Mucosa of descending colon (tissue), 3 donors: ENCODE results near the gene ELOVL1. TPM values are rescaled to one million over a fixed set of nuclear protein-coding genes. Genes with fewer than 3 reads are reported as not detected.
A peak's percentile ranks its signal among the peaks of the same experiment; 100 is the strongest.
"Not testable (repeated sequence)": the region's sequence is repeated elsewhere in the genome, so short reads cannot be mapped to it uniquely, and the experiment has no call there.

Source experiments
- ATAC-seq: fragments of 200-7000 bp; cut with Tn5 transposase; one replicate; pipeline ENCODE4 v1.9.1; 2020; ENCODE audit warnings: mild to moderate bottlenecking, moderate library complexity
- DNase-seq, 3 donors: peaks; one replicate each; pipeline ENCODE4 v3.0.0-alpha.2; 2020
- H3K36me3 ChIP-seq: fragments of 200-600 bp; one replicate; pipeline ENCODE4 v1.8.0; 2021; ENCODE audit warnings: low read depth, mild to moderate bottlenecking
- H3K4me1 ChIP-seq: fragments of 200-600 bp; one replicate; pipeline ENCODE4 v1.8.0; 2021; ENCODE audit warnings: low read depth, mild to moderate bottlenecking
- H3K4me3 ChIP-seq: fragments of 200-600 bp; one replicate; pipeline ENCODE4 v1.8.0; 2021; ENCODE audit warnings: mild to moderate bottlenecking
- H3K9me3 ChIP-seq: fragments of 200-600 bp; one replicate; pipeline ENCODE4 v1.8.0; 2021; ENCODE audit warnings: mild to moderate bottlenecking
- intact Hi-C, 2 donors: fragments of 100-400 bp; cut with DNase I in 1 of 2; cut with micrococcal nuclease in 1 of 2; formaldehyde crosslinking; loops; one replicate each; pipeline versions ENCODE4 v1.11.0 to v1.11.1; 2022; cut with DNase I, micrococcal nuclease
- total RNA-seq, 3 donors: library from RNA; stranded (reverse); fragmentation: NEBNext Ultra II Directional in 2 of 3; extraction: Animal tissue kit (Norgen Biotek cat#: 25700) in 2 of 3; gene quantifications; one replicate each; pipeline versions ENCODE4 v1.2.1 to v1.2.4, GENCODE V29; 2021 to 2023
- TF ChIP-seq, protein P1 (sequence below): fragments of 200-600 bp; IDR thresholded peaks from one replicate; pipeline ENCODE4 v1.8.0; 2022; ENCODE audit warnings: antibody characterized with exemption, mild to moderate bottlenecking
- donor health status: DM: no; HTN: no; CAD: no; lungs with moderate emphysema.
- donor health status: DM: no; HTN: no; CAD: no.
- donor health status: DM: no; HTN: yes; CAD: no.

ELOVL1 gene
- total RNA-seq, 3 donors from 2014 or later: 80.0 to 171 (median 104) TPM

DNA sequence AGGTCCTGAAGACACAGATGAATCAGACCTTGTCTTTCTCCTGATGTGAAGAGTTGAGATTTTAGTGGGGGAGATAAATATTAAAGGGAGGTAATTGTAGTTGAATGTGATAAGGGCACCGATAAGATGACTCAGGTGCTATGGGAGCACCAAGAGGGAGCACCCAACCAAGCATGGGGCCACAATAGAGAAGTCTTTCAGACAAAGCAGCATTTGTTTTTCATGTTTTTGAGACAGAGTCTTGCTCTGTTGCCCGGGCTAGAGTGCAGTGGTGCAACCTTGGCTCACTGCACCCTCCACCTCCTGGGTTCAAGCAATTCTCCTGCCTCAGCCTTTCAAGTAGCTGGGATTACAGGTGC is 38.0 kb upstream of the ELOVL1 start:
- peak in 1 of 3 donors; percentile 13 for DNase-seq
- Histone ChIP-seq H3K4me3 (no peak overlapping the region), H3K36me3 (peaks cover 8% of the 10 kb centered on the region), H3K4me1 (peaks cover 9% of the 10 kb centered on the region), H3K9me3 (no peaks in the 10 kb centered on the region)
- ATAC-seq: peak; percentile 25
- intact Hi-C loops: no loop called here
- TF ChIP-seq, protein P1, sequence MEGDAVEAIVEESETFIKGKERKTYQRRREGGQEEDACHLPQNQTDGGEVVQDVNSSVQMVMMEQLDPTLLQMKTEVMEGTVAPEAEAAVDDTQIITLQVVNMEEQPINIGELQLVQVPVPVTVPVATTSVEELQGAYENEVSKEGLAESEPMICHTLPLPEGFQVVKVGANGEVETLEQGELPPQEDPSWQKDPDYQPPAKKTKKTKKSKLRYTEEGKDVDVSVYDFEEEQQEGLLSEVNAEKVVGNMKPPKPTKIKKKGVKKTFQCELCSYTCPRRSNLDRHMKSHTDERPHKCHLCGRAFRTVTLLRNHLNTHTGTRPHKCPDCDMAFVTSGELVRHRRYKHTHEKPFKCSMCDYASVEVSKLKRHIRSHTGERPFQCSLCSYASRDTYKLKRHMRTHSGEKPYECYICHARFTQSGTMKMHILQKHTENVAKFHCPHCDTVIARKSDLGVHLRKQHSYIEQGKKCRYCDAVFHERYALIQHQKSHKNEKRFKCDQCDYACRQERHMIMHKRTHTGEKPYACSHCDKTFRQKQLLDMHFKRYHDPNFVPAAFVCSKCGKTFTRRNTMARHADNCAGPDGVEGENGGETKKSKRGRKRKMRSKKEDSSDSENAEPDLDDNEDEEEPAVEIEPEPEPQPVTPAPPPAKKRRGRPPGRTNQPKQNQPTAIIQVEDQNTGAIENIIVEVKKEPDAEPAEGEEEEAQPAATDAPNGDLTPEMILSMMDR: no peak

DNA sequence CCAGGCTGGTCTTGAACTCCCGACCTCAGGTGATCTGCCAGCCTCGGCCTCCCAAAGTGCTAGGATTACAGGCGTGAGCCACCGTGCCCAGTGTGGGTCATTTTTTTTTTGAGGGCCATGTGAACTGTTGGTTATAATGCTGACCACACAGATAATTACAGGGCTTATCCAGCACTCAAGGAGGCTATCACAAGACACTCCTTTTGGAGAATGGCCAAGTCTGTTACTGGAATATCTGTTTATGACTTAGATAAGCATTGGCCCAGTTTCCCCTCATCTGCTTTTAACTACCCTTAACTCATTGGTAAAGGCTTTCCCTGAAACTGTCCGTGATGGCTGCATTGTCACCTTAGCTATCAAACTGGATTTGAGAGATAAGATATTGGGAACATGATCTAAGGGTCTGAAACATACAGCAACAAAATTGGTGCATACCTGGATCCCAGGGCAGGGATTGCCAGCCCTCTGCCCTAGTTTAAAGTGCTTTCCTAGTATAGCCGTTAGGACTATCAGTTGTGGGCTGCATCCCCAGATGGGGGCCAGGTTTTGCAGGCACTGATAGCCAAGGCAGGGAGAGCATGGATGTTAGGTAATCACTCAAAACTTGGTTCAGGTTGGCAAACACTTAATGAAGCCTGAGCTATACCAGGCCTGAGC is 37.5 kb upstream of the ELOVL1 start:
- DNase-seq (peak in 1 of 3 donors; percentile 68), ATAC-seq (peak; percentile 97)

DNA sequence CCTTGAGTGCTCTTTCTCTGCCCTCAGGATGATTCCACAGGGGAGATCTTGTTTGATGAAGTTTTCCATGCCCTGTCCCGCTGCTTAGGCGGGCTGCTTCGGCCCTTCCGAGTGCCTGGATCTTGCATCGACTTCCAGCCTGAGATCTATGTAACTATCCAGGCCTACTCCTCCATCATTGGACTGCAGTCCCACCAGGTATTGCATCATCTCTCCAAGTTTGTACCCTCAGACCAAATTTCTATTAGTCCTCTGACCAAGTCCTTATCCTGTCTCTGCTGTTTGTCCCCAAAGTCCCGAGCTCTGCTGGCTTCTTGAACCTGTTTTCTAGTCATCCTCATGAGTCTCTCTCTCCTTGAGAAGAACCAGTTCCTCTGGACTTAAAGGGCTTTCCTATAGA is 36.5 kb upstream of the ELOVL1 start:
- DNase-seq: no peak
- no peak for ATAC-seq
- Histone ChIP-seq H3K36me3 (peaks cover 8% of the 10 kb centered on the region), H3K4me3 (no peak overlapping the region), H3K9me3 (no peaks in the 10 kb centered on the region), H3K4me1 (peaks cover 9% of the 10 kb centered on the region)
- intact Hi-C loops: no loop called here
- TF ChIP-seq, protein P1: no peak

More for the DNA sequence above, 37.5 kb upstream of the ELOVL1 start:
- H3K4me3 ChIP-seq: no peak overlapping the region
- TF ChIP-seq, protein P1: no peak
- intact Hi-C loops: no loop called here
- no peaks in the 10 kb centered on the region for H3K9me3 ChIP-seq
- H3K36me3 ChIP-seq: peaks cover 8% of the 10 kb centered on the region
- peaks cover 9% of the 10 kb centered on the region for H3K4me1 ChIP-seq

DNA sequence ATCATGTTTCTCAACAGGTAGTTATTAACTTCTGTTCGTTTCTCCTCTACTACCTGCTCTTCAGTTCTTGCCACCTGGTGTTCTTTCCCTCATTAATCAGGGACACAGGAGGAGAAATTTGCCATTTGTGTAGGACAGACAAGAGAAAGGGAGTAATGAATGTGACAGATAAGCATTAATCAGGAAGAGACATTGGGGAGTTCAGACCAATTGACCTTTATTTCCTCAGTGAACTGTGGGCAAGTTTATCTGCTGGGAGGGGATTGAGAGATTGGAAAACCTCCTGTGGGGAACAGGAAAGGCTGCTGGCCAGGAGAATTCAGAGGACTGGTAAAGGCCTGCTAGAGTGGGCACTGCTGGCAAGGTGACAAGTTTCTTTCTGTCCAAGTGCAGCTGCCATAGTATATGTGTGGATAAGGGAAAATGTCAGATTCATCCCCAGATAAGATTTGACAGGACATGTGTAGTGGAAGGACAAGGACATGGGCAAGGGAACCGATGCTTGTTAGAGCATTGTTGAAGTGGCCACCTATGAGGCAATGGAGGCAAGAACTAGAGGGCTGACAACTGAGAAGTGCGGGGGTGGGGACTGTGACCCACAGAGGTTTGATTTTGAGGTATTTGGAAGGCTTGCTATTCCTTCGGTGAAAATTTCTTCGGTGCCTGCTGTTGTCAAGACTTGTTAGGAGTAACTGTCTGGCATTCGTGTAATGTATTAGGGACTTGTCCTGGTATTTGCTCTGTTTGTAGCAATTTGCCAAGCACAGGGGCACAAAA is 34.5 kb upstream of the ELOVL1 start:
- Histone ChIP-seq H3K36me3 (peaks cover 8% of the 10 kb centered on the region), H3K9me3 (no peaks in the 10 kb centered on the region), H3K4me1 (peaks cover 9% of the 10 kb centered on the region), H3K4me3 (no peak overlapping the region)
- TF ChIP-seq, protein P1: no peak
- no peak for DNase-seq
- intact Hi-C loops: no loop called here
- no peak for ATAC-seq

DNA sequence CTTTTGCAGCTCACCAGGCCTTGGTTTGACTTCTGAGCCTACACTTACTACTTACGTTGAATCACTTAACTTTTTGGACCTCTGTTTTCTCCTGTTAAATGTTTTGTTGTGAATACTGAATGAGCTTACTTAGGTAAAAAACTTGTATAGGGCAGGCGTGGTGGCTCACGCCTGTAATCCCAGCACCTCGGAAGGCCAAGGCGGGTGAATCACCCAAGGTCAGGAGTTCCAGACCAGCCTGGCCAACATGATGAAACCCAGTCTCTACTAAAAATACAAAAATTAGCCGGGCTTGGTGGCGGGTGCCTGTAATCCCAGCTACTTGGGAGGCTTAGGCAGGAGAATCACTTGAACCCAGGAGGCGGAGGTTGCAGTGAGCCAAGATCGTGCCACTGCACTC is 32.6 kb upstream of the ELOVL1 start:
- DNase-seq, H3K4me1 ChIP-seq, ATAC-seq, H3K4me3 ChIP-seq, intact Hi-C loops, H3K9me3 ChIP-seq, H3K36me3 ChIP-seq: not testable (repeated sequence)

DNA sequence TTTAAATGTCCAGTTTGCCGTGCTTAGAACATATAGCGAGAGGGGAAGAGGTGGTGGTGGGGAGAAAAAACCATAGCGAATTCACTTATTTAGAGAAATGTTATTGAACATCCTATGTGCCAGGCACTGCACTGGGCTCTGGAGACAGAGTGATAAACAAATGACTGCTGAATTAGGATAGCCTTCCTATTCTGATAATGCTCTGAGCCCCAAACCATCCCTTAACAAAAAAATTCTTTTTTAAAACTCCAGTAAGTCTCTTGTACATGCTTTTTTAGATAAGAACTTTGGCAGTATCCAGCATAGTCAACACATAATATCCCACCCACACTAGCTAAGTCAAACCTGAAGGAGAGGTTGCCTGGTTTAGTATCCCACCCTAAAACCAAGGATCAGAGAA is 30.4 kb upstream of the ELOVL1 start:
- Histone ChIP-seq H3K9me3 (no peaks in the 10 kb centered on the region), H3K4me1 (peaks cover 5% of the 10 kb centered on the region), H3K4me3 (no peak overlapping the region), H3K36me3 (no peaks in the 10 kb centered on the region)
- TF ChIP-seq, protein P1: no peak
- intact Hi-C loops: no loop called here
- DNase-seq (no peak), ATAC-seq (no peak)
